OCI-LY1 (cell line): ENCODE results near the gene DPP4.

Experiments
- CTCF ChIP-seq: fragments of 200-600 bp; sonication (generic), shearing (Covaris generic); IDR thresholded peaks from 2 replicates; pipeline ENCODE4 v1.5.1; 2017; ENCODE audit warnings: mild to moderate bottlenecking, antibody characterized with exemption, low read length, moderate library complexity, mixed read lengths
- EZH2 ChIP-seq: fragments of 200-600 bp; sonication (generic), shearing (Covaris generic); IDR thresholded peaks from 2 replicates; pipeline ENCODE4 v1.8.0; 2017; ENCODE audit warnings: borderline replicate concordance, mixed run types, mild to moderate bottlenecking, antibody characterized with exemption, low read length, moderate library complexity, mixed read lengths

GRCh38 chr2:162002623-162003235 lies 71.3 kb downstream of the DPP4 start:
- TF ChIP-seq EZH2 (no peak), CTCF (no peak)
